NT2/D1 (cell line): ENCODE data around the gene TMEM14A.
A peak's percentile ranks its signal among the peaks of the same experiment; 100 is the strongest.

ENCODE experiments used
- DNase-seq: peaks from one replicate; pipeline ENCODE4 v3.0.0-alpha.2; 2011; ENCODE audit warnings: low read depth, low spot score
- H3K27me3 ChIP-seq: 2 replicates; pipeline ENCODE4 v1.6.0; 2011; ENCODE audit warnings: mild to moderate bottlenecking; ENCODE audit not compliant: insufficient read length, insufficient read depth
- H3K36me3 ChIP-seq: 2 replicates; pipeline ENCODE4 v1.6.1; 2011; ENCODE audit warnings: mild to moderate bottlenecking, low read length, mixed read lengths; ENCODE audit not compliant: insufficient read depth, insufficient read length
- H3K4me1 ChIP-seq: 2 replicates; pipeline ENCODE4 v1.5.1; 2011; ENCODE audit not compliant: insufficient read depth, insufficient read length
- H3K4me3 ChIP-seq: 2 replicates; pipeline ENCODE4 v1.5.1; 2011; ENCODE audit warnings: low read depth; ENCODE audit not compliant: insufficient read length
- H3K9ac ChIP-seq: 2 replicates; pipeline ENCODE4 v1.6.0; 2011; ENCODE audit warnings: low read depth; ENCODE audit not compliant: insufficient read length
- H3K9me3 ChIP-seq: 2 replicates; pipeline ENCODE4 v1.5.1; 2011; ENCODE audit warnings: mild to moderate bottlenecking, low read length; ENCODE audit not compliant: insufficient read depth
- SUZ12 ChIP-seq: IDR thresholded peaks from 2 replicates; pipeline ENCODE4 v1.6.1; 2011; ENCODE audit not compliant: insufficient read length, insufficient read depth; ENCODE audit errors: extremely low read depth
- YY1 ChIP-seq: IDR thresholded peaks from 2 replicates; pipeline ENCODE4 v1.6.1; 2011; ENCODE audit not compliant: insufficient read length, insufficient read depth
- ZNF274 ChIP-seq: IDR thresholded peaks from 2 replicates; pipeline ENCODE4 v1.6.1; 2011; ENCODE audit warnings: mild to moderate bottlenecking, low read depth, low read length

The TMEM14A gene

DNA sequence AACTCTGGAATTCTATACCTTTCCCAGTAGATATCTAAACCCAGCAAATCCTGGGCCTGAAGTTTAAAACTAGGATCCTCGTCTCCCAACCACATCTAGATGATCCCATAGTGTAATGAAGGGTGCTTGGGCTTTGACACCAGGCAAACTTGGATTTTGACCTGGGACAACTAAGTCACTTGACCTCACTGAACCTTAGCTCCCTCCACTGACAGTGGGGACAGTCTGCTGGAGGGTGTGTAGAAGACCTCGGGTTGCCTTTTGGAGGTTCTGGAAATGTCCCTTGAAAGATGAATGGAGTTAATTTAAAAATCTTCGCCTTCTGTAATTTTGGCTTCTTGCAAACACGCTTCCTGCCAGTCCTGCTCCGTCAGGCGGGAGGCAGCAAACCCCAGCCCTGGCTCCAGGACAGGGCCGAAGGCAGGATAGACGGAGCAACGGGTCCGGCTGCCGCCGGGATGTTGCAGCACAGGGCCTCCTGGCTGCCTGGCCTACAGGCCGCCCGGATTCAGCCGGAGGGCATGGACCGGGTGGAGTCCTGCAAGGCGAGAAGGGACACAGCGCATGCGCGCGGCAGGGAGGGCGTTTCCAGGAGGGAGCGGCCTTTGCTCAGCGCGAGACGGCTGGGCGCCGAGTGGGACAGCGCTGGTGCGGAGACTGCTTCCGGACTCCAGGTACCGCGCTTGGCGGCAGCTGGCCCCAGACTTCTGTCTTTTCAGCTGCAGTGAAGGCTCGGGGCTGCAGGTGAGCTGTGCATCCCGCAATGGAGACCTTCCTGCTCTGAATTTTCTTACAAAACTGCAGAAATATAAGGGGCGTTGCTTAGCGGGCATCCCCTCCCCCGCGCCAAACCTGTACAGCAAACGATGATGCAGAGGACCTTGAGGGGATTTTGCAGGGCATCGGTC is at the start of gene TMEM14A:
Gene TMEM14A, plus strand, starts transcription at position 612 of the 908 bp plus-strand sequence. CDS start 5,990 bp downstream, outside the sequence.
- Histone ChIP-seq H3K9ac (peak within 1 kb of the TSS; percentile 58), H3K36me3 (peaks cover 3% of the 10 kb centered on the region), H3K9me3 (no peaks in the 10 kb centered on the region), H3K4me1 (no peaks in the 10 kb centered on the region), H3K27me3 (peaks cover 6% of the 10 kb centered on the region), H3K4me3 (peak within 1 kb of the TSS; percentile 69)
- TF ChIP-seq SUZ12 (no peak), YY1 (no peak)
- DNase-seq: peak; percentile 91

DNA sequence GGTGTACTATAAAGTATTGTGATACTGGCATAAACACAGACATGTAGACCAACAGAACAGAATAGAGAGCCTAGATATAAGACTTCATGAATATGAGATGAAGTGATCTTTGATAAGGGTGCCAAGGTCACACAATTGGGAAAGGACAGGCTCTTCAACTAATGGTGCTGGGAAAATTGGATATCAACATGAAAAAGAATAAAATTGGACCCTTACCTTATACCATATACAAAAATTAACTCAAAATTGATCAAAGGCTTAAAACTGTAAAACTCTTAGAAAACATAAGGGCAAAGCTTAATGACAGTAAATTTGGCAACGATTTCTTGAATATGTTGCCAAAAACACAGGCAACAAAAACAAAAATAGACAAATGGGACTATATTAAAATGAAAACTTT is 49.3 kb upstream of the TMEM14A start:
- no peaks in the 10 kb centered on the region for H3K4me1 ChIP-seq
- no peaks in the 10 kb centered on the region for H3K36me3 ChIP-seq
- H3K9me3 ChIP-seq: no peaks in the 10 kb centered on the region
- H3K9ac ChIP-seq: no peak overlapping the region
- no peak for DNase-seq
- TF ChIP-seq ZNF274 (no peak), SUZ12 (no peak), YY1 (no peak)
- no peaks in the 10 kb centered on the region for H3K27me3 ChIP-seq
- no peak overlapping the region for H3K4me3 ChIP-seq

DNA sequence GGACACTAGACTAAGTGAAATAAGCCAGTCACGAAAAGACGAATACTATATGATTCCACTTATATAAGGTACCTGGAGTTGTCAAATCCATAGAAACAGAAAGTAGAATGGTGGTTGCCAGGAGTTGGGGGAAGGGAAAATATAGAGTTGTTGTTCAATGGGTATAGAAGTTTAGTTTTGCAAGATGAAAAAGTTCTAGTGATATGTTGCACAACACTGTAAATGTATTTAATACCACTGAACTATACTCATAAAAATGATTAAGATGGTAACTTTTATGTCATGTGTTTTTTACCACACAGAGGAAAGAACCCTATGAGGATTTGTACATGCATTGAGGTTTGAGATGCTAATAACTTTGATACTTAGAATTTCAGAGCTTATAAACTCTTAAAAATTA is 48.1 kb upstream of the TMEM14A start:
- H3K9me3 ChIP-seq: no peaks in the 10 kb centered on the region
- no peaks in the 10 kb centered on the region for H3K27me3 ChIP-seq
- no peaks in the 10 kb centered on the region for H3K36me3 ChIP-seq
- no peaks in the 10 kb centered on the region for H3K4me1 ChIP-seq
- H3K9ac ChIP-seq: no peak overlapping the region
- H3K4me3 ChIP-seq: no peak overlapping the region
- TF ChIP-seq YY1 (no peak), ZNF274 (no peak), SUZ12 (no peak)
- DNase-seq: no peak

- Histone ChIP-seq H3K9me3 (no peaks in the 10 kb centered on the region), H3K36me3 (no peaks in the 10 kb centered on the region), H3K9ac (no peak overlapping the region), H3K4me1 (no peaks in the 10 kb centered on the region), H3K4me3 (no peak overlapping the region), H3K27me3 (no peaks in the 10 kb centered on the region)
- DNase-seq: no peak
- TF ChIP-seq ZNF274 (no peak), YY1 (no peak), SUZ12 (no peak)
Observed at GRCh38 chr6:52632011-52632410, 38.9 kb upstream of the TMEM14A start.

DNA sequence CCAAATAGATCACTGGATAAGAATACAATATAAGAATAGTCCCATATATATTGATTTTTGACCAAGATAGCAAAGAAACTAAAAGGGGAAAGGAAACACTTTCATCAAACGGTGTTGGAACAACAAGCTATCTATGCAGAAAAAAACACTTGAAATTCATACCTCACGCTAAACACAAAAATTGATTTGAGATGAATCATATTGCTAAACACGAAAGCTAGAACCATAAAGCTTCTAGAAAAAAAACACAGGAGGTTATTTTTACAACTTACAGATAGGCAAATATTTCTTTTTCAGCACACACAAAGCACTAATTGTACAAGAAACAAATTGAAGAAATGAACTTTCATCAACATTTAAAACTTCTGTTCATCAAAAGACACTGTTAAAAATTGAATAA is 36.7 kb upstream of the TMEM14A start:
- Histone ChIP-seq H3K9ac (no peak overlapping the region), H3K27me3 (no peaks in the 10 kb centered on the region), H3K4me3 (no peak overlapping the region), H3K4me1 (no peaks in the 10 kb centered on the region), H3K36me3 (no peaks in the 10 kb centered on the region), H3K9me3 (no peaks in the 10 kb centered on the region)
- DNase-seq: no peak
- no peak for TF ChIP-seq SUZ12
- no peak for TF ChIP-seq ZNF274
- TF ChIP-seq YY1: no peak

DNA sequence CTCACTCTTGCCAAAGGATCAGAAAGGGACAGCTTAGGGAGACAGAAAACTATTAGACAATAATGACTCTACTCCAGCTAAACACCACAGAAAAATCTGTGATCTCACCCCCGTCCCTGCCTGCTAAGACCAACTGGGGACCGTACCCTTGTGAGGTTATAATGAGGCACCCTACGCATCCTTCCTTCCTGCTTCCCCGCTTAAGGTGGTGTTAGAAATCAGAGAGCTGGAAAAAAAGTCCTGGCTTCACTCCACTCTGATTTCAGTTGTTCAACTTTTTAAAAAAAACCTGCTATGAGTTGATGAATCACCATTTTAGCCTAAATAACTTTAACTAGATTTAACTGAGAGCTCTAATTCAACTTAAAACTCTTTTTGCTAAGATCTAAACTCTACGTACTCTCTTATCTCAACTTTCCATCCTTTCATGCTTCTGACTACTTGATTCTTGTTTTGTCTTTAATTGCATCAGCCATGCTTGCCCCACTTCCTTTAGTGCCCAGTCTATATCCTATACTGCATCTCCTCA is 35.8 kb upstream of the TMEM14A start:
- DNase-seq: no peak
- H3K9ac ChIP-seq: no peak overlapping the region
- TF ChIP-seq YY1 (no peak), SUZ12 (no peak), ZNF274 (no peak)
- no peaks in the 10 kb centered on the region for H3K27me3 ChIP-seq
- no peak overlapping the region for H3K4me3 ChIP-seq
- no peaks in the 10 kb centered on the region for H3K4me1 ChIP-seq
- no peaks in the 10 kb centered on the region for H3K9me3 ChIP-seq
- H3K36me3 ChIP-seq: no peaks in the 10 kb centered on the region

DNA sequence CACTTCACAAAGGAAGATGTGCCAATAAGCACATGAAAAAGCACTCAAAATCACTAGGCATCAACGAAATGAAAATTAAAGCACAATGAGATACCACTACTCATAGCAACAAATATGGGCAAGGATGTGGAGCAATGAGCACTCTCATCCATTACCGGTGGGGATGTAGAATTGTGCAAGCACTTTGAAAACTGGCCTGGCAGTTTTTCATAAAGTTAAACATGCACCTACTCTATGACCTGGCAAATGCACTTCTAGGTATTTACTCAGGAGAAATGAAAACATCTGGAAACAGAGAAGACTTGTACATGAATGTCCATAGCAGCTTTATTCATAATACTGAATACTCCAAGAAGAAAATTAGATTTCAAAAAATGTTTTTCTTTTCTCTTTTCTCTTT is 34.1 kb upstream of the TMEM14A start:
- no peak for TF ChIP-seq YY1
- TF ChIP-seq SUZ12: no peak
- TF ChIP-seq ZNF274: no peak
- Histone ChIP-seq H3K36me3 (no peaks in the 10 kb centered on the region), H3K27me3 (no peaks in the 10 kb centered on the region), H3K9me3 (no peaks in the 10 kb centered on the region), H3K9ac (no peak overlapping the region), H3K4me3 (no peak overlapping the region), H3K4me1 (no peaks in the 10 kb centered on the region)
- DNase-seq: no peak
